ENCODE measurements around the gene PPA1.
A peak's percentile ranks its signal among the peaks of the same experiment; 100 is the strongest.

PPA1 gene

GRCh38 chr10:70197235-70197945, 35.8 kb downstream of the PPA1 start:
- H3K27ac ChIP-seq = no peak overlapping the region
- TF ChIP-seq ZFX (IDR thresholded peaks at IDR 0.05) (no peak), CTCF (conservative IDR thresholded peaks at IDR 0.05) (no peak)

- TF ChIP-seq CTCF (conservative IDR thresholded peaks at IDR 0.05) (no peak), ZFX (IDR thresholded peaks at IDR 0.05) (no peak)
These were observed 39.8 kb downstream of the PPA1 start for GRCh38 chr10:70193391-70193844.

GRCh38 chr10:70192326-70192968, 40.8 kb downstream of the PPA1 start:
- H3K27ac ChIP-seq = peak overlapping the region; percentile 58; the same call in 1 of the 2 replicates
- no peak for TF ChIP-seq CTCF (conservative IDR thresholded peaks at IDR 0.05)
- no peak for TF ChIP-seq ZFX (IDR thresholded peaks at IDR 0.05)

More at GRCh38 chr10:70193391-70193844, 39.8 kb downstream of the PPA1 start:
- peak overlapping the region; percentile 58 for H3K27ac ChIP-seq

- TF ChIP-seq ZFX (IDR thresholded peaks at IDR 0.05) = no peak
- TF ChIP-seq CTCF (conservative IDR thresholded peaks at IDR 0.05) = no peak
- H3K27ac ChIP-seq = no peak overlapping the region
These were observed 41.3 kb downstream of the PPA1 start for GRCh38 chr10:70191972-70192305.

- no peak overlapping the region for H3K27ac ChIP-seq
- TF ChIP-seq CTCF (conservative IDR thresholded peaks at IDR 0.05) = no peak
These were observed 41.9 kb downstream of the PPA1 start for GRCh38 chr10:70191161-70191971.

- TF ChIP-seq ZFX (IDR thresholded peaks at IDR 0.05) = no peak
- TF ChIP-seq CTCF (conservative IDR thresholded peaks at IDR 0.05) = no peak
- H3K27ac ChIP-seq = no peak overlapping the region
These were observed 42.6 kb downstream of the PPA1 start for GRCh38 chr10:70190581-70190980.

GRCh38 chr10:70190102-70190501, 43.1 kb downstream of the PPA1 start:
- no peak overlapping the region for H3K27ac ChIP-seq
- TF ChIP-seq CTCF (conservative IDR thresholded peaks at IDR 0.05) = no peak
- no peak for TF ChIP-seq ZFX (IDR thresholded peaks at IDR 0.05)

Data from C4-2B (cell line).